DOHH2 (cell line): ENCODE results near the gene CENPP.

Experiments
- H3F3A ChIP-seq: fragments of 200-600 bp; sonication (generic), shearing (Covaris generic); 2 replicates; pipeline ENCODE4 v1.6.0; 2016; ENCODE audit warnings: antibody characterized with exemption, mild to moderate bottlenecking; ENCODE audit not compliant: control insufficient read depth, insufficient read depth
- H3K27ac ChIP-seq: fragments of 200-600 bp; sonication (generic); 2 replicates; pipeline ENCODE4 v1.5.1; 2014; ENCODE audit warnings: low read depth, mild to moderate bottlenecking, low read length, moderate library complexity
- H3K27me3 ChIP-seq: fragments of 200-600 bp; sonication (generic); 2 replicates; pipeline ENCODE4 v1.6.1; 2014; ENCODE audit warnings: mild to moderate bottlenecking, low read length, mixed read lengths; ENCODE audit not compliant: control insufficient read depth
- H3K36me3 ChIP-seq: fragments of 200-600 bp; sonication (generic); 2 replicates; pipeline ENCODE4 v1.6.1; 2014; ENCODE audit warnings: mild to moderate bottlenecking, low read length, moderate library complexity, mixed read lengths; ENCODE audit not compliant: control insufficient read depth
- H3K4me1 ChIP-seq: fragments of 200-600 bp; sonication (generic); 2 replicates; pipeline ENCODE4 v1.6.1; 2014; ENCODE audit warnings: mild to moderate bottlenecking, low read length, mixed read lengths; ENCODE audit not compliant: control insufficient read depth
- H3K4me2 ChIP-seq: fragments of 200-600 bp; sonication (generic); 2 replicates; pipeline ENCODE4 v1.6.0; 2014; ENCODE audit warnings: mild to moderate bottlenecking, low read length, moderate library complexity
- H3K4me3 ChIP-seq: fragments of 200-600 bp; sonication (generic); 2 replicates; pipeline ENCODE4 v1.5.1; 2014; ENCODE audit warnings: mild to moderate bottlenecking, low read length, mixed read lengths
- H3K79me2 ChIP-seq: fragments of 200-600 bp; sonication (generic); 2 replicates; pipeline ENCODE4 v1.6.1; 2014; ENCODE audit warnings: mild to moderate bottlenecking, low read length, mixed read lengths; ENCODE audit not compliant: control insufficient read depth
- H3K9me2 ChIP-seq: fragments of 200-600 bp; sonication (generic); replicated peaks from 2 replicates; pipeline ENCODE4 v1.6.1; 2014; ENCODE audit warnings: mild to moderate bottlenecking, low read length, mixed read lengths; ENCODE audit not compliant: control insufficient read depth
- H3K9me3 ChIP-seq: fragments of 200-600 bp; sonication (generic); 2 replicates; pipeline ENCODE4 v1.6.1; 2014; ENCODE audit warnings: antibody characterized with exemption, low read length, mixed read lengths; ENCODE audit not compliant: control insufficient read depth, insufficient read depth
- H4K20me1 ChIP-seq: fragments of 200-600 bp; sonication (generic); 2 replicates; pipeline ENCODE4 v1.6.0; 2014; ENCODE audit warnings: low read depth, mild to moderate bottlenecking, antibody characterized with exemption, low read length, moderate library complexity; ENCODE audit not compliant: control insufficient read depth, insufficient read depth
- EZH2phosphoT487 ChIP-seq: fragments of 200-600 bp; sonication (generic); IDR thresholded peaks from 2 replicates; pipeline ENCODE4 v1.6.1; 2017; ENCODE audit warnings: borderline replicate concordance, mild to moderate bottlenecking, antibody characterized with exemption, low read length, moderate library complexity, mixed read lengths
- TF ChIP-seq, protein P1 (sequence below): fragments of 200-600 bp; sonication (generic); IDR thresholded peaks from one replicate; pipeline ENCODE4 v1.5.1; 2014; ENCODE audit warnings: antibody characterized with exemption, mild to moderate bottlenecking, low read depth, low read length; ENCODE audit not compliant: poor library complexity, severe bottlenecking

CENPP gene

DNA sequence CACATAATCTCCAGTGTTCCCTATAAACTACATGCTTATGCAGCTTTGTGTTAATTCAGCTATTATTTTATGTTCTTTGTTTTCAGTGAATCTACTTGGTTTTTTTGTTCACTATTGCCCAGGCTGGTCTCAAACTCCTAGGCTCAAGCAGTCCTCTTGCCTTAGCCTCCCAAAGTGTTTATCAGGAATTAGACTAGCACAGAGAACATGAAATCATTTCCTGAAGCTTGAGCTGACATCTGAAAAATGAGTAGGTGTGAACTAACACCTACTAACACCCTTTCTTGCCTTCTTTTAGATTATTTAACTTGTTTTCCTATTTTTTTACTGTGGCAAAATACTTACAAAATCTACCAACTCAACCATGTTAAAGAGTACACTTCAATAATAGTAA lies 25.0 kb downstream of the CENPP start:
- H4K20me1 ChIP-seq, result no peaks in the 10 kb centered on the region
- no peaks in the 10 kb centered on the region for H3F3A ChIP-seq
- no peak overlapping the region for H3K4me2 ChIP-seq
- 0 out of 2 replicates have a peak, but pooled peaks cover 6% of the 10 kb centered on the region for H3K9me3 ChIP-seq
- H3K36me3 ChIP-seq, result peaks cover 45% of the 10 kb centered on the region
- H3K79me2 ChIP-seq, result no peaks in the 10 kb centered on the region
- TF ChIP-seq, protein P1, sequence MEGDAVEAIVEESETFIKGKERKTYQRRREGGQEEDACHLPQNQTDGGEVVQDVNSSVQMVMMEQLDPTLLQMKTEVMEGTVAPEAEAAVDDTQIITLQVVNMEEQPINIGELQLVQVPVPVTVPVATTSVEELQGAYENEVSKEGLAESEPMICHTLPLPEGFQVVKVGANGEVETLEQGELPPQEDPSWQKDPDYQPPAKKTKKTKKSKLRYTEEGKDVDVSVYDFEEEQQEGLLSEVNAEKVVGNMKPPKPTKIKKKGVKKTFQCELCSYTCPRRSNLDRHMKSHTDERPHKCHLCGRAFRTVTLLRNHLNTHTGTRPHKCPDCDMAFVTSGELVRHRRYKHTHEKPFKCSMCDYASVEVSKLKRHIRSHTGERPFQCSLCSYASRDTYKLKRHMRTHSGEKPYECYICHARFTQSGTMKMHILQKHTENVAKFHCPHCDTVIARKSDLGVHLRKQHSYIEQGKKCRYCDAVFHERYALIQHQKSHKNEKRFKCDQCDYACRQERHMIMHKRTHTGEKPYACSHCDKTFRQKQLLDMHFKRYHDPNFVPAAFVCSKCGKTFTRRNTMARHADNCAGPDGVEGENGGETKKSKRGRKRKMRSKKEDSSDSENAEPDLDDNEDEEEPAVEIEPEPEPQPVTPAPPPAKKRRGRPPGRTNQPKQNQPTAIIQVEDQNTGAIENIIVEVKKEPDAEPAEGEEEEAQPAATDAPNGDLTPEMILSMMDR, result no peak
- no peak for TF ChIP-seq EZH2phosphoT487
- no peaks in the 10 kb centered on the region for H3K27me3 ChIP-seq
- no peak overlapping the region for H3K27ac ChIP-seq
- no peaks in the 10 kb centered on the region for H3K4me1 ChIP-seq
- no peak overlapping the region for H3K4me3 ChIP-seq
- H3K9me2 ChIP-seq, result no peaks in the 10 kb centered on the region

- H3K36me3 ChIP-seq, result peaks cover 31% of the 10 kb centered on the region
- TF ChIP-seq, protein P1, result no peak
- no peak for TF ChIP-seq EZH2phosphoT487
These were observed 27.3 kb downstream of the CENPP start for GRCh38 chr9:92353051-92353450.

DNA sequence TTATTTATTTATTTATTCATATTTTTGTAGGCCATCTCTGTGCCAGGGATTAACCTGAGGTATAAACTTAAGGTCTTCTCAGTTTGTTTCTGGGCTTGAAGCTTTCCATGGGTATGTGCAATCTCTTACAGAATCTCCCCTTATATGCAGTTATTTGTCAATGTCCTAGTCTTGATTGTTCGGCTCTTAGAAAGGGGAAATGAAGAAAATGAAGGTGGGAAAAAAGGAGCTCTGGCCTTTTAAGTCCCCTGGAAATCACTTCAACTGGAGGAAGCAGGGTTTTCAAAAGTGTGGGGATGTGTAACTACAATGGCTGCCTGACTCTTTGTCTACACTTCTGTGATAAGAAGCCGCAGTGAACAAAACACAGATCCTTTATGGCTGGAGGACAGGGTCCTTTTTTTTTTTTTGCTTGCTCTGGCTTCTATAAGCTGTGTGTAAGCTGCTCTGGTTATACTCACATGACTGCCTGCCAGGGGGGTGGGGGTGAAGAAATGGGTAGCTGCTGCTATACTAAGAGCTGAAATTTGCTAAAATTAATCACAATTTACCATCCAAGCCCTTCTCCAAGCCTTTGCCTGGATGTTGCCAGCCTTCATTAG lies 33.7 kb downstream of the CENPP start:
- H3K4me2 ChIP-seq, result no peak overlapping the region
- no peaks in the 10 kb centered on the region for H4K20me1 ChIP-seq
- no peaks in the 10 kb centered on the region for H3K4me1 ChIP-seq
- no peak overlapping the region for H3K27ac ChIP-seq
- H3K79me2 ChIP-seq, result no peaks in the 10 kb centered on the region
- TF ChIP-seq, protein P1, result no peak
- TF ChIP-seq EZH2phosphoT487, result no peak
- H3K4me3 ChIP-seq, result no peak overlapping the region
- no peaks in the 10 kb centered on the region for H3K9me2 ChIP-seq
- H3K27me3 ChIP-seq, result no peaks in the 10 kb centered on the region
- H3F3A ChIP-seq, result no peaks in the 10 kb centered on the region
- 0 out of 2 replicates have a peak, but pooled peaks cover 3% of the 10 kb centered on the region for H3K36me3 ChIP-seq
- no peaks in the 10 kb centered on the region for H3K9me3 ChIP-seq

More at GRCh38 chr9:92353051-92353450, 27.3 kb downstream of the CENPP start:
- no peaks in the 10 kb centered on the region for H3K4me1 ChIP-seq
- no peaks in the 10 kb centered on the region for H3K79me2 ChIP-seq
- no peaks in the 10 kb centered on the region for H3F3A ChIP-seq
- H3K4me2 ChIP-seq, result no peak overlapping the region
- H3K27ac ChIP-seq, result no peak overlapping the region
- 0 out of 2 replicates have a peak, but pooled peaks cover 6% of the 10 kb centered on the region for H3K9me3 ChIP-seq
- no peak overlapping the region for H3K4me3 ChIP-seq
- H3K9me2 ChIP-seq, result no peaks in the 10 kb centered on the region
- H4K20me1 ChIP-seq, result no peaks in the 10 kb centered on the region
- no peaks in the 10 kb centered on the region for H3K27me3 ChIP-seq
